ENCODE results near the gene TMEM134.

TMEM134 gene

DNA sequence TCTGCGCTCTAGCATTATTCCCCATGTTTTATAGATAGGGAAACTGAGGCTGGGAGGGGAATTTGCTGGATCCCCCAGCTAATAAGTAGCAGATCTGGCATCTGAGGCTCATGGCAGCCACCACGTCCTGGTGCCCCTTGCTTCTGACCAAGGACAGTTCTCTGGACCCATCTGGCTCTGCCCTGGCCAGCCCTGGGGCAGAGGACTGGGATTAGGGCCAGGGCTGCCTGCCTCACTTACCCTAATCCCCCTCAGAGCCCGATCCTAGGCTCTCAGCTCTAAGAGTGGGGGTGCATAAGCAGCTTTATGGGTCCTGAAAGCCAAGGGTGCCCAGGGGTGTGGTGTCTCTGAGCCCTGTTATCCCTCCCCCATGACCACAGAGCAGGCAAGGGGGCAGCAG lies 14.0 kb downstream of the TMEM134 start, which contains the start of gene CABP4:
Gene CABP4, plus strand, starts transcription at position 301 of the 400 bp plus-strand sequence. Its CDS starts 70 bp downstream, at position 371.
- no peak for DNase-seq

DNA sequence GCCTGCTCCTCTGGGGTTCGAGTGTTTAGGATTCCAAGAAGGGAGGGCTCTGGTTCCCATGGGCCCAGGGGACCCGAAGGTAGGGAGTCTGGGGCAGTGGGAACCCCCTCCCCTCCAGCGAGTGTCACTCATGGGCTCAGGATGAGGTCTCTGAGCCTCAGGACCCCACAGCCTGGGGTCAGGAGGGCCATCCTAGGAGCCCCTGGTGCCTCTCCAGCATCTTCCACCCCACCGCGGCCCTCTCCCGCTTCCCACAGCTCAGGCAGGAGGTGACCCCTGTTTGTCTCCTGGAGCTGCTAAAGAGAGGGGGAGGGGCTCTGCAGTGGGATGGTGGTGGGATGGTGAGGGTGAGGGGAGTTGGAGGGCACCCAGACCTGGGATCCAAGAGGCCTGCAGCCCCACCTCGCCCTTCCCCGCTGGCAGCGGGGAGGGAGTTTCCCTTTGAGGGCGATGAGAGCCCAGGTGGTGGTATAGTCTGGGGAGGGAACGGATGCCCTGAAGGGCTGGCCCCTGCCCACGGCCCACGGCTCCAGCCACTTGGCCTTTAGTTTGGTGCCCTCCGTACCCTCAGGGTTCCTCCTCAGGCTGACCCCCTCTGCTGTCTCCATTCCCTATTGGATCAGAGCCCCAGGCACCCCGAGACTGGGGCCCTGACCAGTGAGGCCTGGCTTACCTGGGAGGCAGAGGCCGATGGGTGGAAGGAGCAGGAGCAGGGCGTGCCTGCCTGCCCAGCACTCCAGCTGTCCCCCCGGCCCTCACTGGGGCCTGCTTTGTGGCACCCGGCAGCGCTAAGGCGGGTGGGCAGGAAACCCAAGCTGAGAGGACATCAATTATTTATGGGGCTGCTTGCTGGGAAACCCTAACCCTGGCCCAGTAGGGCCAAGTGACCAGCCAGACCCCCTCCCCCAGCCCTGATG lies 15.0 kb downstream of the TMEM134 start:
- DNase-seq: no peak

DNA sequence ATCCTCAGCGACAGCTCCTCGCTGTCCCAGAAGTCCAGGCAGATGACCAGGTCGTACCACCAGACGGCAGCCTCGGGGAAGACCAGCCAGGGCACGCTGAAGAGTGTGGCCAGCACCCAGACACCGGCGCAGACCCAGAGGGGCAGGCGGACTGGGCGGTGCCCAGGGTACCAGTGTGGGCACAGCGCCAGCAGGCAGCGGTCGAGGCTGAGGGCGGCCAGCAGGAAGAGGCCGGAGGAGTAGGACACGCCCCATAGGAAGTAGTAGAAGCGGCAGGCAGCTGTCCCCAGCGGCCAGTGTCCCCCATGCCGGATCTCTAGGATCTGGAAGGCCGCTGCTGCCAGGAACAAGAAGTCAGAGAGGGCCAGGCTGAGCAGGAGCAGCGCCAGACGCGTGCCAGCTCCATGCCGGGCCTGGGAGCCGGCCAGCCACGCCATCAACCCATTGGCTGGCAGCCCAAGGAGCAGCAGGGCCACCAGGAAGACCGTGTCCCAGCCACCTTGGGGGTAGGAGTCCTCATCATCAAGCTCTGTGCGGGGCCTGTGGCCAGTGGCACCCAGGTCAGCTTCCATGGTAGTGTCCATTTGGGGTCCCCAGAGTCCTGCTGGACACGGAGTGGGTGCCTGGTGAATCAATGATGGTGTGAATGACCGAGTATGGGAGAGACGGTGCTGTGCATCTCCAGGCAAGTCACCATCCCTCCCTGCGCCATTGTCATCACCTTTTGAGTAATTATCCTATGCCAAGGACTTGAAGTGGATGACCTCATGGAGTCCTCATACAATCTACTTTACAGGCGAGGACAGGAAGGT lies 16.7 kb downstream of the TMEM134 start, which contains the start of gene GPR152:
Gene GPR152, minus strand, starts transcription at position 589 of the 812 bp plus-strand sequence. Its CDS starts 5 bp downstream, at position 584.
- DNase-seq: no peak

DNA sequence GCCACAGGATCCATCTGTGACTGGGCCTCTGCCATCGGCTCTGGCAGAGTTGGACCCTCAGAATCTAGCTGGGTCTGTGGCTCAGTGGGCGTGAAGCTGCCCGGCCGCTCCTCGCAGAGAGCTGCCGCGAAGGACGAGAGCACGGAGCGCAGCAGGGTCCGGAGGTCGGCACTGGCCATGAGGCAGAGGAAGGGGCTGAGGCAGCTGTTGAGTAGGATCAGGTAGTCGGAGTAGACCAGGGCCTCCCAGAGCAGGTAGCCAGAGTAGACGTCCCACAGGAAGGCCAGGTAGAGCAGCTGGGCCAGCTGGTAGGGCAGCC lies 17.4 kb downstream of the TMEM134 start:
- no peak for DNase-seq

DNA sequence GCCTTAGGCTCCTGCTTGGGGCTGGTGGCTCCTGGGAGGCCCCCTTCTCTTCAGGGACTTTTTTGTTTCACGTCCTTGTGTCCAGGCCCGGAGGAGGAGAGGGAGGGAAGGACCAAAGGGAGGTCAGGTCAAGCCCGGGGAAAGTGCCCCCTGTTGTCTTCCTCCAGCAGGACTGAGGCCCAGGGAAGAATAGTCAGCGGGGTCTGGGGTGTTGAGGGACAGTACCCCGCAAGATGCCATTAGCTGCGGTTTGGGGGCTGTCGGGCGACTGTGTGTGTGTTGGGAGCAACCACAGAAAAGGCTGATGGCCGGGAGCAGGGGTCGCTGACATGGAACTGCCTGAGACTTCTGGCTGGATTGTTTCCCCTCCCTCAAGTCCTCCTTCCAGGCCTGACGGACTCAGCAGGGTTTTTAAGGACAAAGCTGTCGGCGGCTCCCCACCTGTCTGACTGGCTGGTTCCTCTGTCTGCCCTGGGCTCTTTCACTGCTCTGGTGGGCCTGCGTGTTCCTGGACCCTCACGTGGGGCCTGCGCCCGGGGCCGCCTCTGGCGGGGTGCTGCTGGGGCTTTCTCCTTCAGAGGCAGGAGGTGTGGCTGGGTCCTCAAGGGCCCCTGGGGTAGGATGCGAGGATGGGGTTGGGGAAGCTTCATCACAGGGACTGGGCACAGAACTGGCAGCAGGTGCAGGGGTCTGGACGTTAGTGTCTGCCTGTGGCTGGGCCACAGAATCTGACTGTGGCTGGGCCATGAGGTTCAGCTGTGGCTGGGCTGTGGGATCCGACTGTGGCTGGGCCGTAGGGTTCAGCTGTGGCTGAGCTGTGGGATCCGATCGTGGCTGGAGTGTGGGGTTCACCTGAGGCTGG lies 18.0 kb downstream of the TMEM134 start:
- no peak for DNase-seq

DNA sequence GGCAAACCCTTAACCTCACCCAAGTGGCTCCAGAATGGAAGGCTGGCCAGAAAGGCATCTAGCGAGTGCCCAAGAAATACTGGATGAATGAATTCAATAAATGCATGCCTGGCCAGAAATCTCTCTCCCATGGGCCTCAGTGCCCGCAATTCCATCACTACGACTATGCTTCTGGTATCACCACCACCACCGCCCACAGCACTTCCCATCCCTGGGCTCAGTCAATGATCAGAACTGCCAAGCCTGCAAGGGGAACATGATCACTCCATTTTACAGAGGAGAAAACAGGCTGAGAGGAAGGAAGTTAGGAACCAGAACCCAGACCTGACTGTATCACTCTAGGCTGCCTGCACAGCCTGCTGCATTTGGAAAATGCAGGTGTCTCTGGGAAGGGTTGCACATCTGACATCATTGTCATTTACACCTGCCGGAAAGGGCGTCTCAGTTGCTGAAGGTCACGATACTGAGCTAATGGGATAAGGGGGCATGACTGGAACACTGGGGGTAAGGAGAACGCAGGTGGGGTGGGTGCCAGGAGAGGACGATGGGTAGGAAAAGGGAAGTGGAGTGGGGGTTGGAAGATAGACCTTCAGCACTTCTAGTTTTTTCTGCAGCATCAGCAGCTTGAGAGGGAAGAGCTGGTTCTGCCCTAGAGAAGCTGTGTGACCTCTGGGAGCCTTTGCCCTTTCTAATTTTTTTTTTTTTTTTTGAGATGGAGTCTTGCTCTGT lies 19.8 kb downstream of the TMEM134 start:
- no peak for DNase-seq

DNA sequence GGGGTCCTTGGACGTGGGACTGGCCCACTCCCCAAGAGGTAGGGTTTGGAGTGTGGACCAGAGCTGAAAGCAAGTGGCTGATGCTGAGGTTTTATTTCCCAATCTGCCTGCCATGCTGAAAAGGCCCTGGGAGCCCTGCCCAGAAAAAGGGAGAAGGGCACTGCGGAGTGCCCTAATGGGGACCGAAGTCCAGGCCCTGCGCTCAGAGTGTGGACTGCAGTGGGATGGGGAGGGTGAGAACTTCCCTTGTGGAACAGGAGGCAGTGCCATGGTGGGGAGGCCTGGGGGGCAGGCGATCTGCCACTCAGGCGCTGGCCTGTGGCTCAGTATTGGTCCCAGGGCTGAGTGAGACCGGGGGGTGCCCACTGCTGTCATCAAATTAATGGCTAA lies 20.8 kb downstream of the TMEM134 start:
- no peak for DNase-seq

DNA sequence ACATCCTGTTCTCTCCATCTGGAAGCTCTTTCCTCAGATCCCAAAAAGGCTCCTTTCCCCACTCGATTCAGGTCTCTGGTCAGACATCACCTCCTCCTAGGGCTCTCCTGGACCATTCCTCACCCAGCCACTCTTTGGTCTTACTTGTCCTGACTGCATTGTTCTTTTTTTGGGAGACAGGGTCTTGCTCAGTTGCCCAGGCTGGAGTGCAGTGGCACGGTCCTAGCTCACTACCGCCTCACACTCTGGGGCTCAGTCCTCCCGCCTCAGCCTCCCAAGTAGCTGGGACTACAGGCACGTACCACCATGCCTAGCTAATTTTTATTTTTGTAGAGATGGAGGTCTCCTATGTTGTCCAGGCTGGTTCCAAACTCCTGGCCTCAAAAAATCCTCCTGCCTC lies 23.5 kb downstream of the TMEM134 start:
- no peak for DNase-seq

DNA sequence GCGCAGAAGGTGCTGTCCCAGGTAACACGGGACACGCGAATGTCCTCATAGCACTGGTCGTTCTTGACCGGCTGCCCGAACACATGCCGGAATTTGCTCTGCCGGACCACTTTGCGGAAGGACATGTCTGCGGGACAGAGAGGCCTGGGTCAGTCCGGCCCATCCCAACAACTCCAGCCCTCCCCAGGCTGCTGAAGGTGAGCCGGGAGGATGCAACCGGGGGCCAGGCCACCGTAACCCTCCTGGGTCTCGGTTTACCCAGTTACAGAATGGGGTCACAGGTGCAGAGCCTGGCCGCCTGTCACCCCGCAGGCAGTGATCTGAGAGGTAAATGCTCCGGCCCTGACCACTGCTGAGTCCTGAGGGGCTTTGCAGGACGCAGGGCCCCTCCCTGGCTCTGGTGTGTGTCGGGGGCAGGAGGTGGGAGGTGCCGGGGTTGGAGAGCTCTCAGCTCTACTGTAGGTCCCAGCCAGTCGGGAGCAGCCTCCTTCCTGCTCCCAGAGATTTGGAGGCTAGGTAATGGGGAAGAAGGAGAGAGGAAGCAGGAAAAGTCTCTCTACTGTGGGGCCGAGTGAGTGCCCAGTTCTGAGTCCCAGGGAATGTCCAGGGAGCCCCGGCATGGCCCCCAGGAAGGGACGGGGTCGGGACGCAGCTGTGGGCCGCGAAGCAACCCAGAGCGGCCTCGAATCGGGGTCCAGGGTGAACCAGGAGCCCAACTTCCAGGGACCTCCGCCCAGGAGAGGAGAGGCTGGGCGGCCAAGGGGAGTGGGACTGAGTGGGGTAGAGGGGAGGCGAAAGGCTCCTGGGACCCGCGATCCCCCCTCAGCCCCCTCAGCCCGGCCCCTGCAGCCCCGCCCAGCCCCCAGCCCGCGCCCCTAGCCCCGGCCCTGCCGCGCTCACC lies 26.3 kb downstream of the TMEM134 start:
- no peak for DNase-seq

DNA sequence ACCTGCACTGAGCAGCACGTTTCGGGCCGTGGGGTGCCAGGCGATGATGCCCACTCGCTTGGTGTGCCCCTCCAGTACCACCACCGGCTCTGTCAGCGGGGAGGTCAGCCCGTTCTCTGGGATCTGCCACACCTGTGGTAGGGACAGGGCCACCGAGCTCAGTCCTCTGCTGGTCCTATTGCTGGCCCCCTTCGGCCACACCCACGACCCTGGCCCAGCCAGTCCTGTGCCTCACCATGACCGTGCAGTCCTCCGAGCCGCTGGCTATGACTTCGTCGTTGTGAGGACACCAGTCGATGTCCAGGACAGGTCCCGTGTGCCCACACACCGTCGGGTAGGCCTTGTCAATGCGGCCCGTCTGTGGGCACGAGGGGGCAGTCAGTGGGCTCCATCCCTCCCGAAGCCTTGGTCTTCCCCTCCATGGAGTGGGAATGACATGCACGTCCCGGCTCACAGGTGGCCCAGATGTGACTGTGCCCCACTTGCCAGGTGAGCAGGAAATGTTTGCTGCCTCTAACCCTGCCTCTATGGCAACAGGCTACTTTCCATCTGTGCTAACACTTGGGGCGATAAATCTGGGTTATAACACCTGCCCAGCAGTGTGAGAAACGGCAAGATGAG lies 27.2 kb downstream of the TMEM134 start:
- no peak for DNase-seq

DNA sequence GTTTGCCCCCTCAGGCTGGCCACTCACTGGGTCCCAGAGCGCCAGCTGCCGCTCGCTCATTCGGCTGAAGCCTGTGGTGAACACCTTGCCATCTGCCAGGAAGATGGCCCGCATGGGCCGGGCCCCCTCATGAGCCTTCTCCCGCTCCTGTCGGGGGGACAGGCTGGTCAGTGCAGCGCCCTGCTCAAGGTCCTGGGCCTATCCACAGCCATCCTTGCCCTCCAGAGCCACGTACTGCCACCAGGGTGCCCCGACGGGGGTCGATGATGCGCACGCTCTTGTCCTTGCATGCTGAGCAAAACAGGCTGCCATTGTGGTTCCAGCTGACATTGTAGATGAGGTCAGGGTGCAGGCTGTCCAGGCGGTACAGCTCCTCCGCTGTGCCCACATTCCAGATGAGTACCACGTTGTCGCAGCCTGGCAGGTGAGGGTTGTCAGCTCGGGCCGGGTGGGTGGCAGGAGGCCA lies 27.9 kb downstream of the TMEM134 start:
- DNase-seq: no peak

DNA sequence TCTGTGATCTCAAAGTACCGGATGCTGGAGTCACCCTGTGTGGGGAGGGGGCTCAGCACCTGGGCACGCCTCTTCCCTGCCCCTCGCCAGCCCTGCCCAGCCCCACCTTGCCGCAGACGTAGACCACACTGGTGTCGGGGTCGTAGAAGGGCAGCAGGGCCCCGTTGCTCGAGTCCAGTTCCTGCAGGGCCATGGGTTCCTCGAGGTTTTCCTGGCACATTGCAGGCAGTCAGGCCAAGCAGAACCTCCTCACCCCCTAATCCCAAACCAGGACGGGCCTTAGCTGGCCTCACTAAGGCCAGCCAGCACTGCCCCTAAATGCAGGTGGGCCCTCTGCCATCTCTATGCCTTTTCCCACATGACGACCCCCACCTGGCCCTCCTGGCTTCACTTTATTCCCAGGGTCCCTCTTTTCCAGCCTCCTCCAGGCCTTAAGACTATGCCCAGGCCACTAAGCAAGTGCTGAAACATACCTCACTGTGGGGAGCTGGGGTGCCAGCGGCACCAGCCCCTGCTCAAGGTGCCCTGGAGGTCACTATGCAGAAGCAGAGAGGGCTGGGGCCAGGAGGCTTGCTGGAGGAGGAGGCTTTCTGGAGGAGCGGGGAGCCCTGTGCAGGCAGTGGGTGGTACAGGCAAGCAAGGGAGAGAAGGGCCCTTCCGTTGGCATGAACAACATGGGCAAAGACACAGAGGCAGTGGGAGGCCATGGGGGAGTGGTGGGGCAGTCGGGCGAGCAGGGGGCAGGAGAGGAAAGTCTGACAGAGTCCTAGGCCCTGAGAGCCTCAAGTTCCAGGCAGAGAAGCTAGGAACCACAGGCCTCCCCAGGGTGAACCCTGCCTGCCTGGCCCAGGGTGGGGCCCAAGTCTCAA lies 28.6 kb downstream of the TMEM134 start:
- DNase-seq: no peak

DNA sequence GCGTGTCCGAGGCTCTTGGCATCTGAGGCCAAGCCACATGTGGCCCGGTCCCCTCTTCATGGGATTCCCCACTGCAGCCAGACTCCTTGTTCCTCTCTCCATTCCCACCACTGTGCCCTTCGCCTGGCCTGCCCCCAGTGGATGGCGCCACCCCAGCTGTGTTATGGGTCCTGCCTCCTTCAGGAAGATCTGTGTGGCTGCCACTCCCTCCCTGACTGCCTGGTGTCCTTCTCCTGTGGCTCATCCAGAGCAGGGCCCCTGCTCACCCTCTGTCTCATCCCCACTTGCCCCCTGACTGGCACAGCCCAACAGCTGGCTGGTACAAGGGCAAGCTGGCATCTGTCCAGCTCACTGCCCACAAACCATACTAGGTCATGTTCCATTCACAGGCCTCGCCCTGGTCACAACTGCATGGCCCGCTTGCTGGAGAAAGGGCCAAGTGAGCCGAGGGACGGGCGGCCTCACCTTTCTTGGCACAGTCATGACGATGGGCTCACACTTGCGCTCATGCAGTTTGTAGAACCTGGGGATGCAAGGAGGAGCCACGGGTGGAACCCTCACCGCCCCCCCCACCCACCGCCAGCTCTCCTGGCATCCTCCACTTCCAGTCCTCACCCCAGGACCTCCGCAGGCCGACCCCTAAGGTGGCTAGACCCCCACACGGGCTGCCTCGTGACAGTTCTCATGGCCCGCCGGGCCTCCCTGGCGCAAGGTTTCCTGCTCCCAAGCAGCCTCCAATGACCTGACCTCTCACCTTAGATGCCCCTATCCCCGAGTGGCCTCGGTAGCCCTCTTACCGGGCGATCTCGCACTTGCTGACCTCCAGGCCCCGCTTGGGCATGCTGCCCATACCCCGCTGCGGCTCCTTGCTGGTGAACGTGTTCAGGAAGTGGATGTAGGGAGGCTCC lies 29.5 kb downstream of the TMEM134 start:
- DNase-seq: peak; percentile 37

DNA sequence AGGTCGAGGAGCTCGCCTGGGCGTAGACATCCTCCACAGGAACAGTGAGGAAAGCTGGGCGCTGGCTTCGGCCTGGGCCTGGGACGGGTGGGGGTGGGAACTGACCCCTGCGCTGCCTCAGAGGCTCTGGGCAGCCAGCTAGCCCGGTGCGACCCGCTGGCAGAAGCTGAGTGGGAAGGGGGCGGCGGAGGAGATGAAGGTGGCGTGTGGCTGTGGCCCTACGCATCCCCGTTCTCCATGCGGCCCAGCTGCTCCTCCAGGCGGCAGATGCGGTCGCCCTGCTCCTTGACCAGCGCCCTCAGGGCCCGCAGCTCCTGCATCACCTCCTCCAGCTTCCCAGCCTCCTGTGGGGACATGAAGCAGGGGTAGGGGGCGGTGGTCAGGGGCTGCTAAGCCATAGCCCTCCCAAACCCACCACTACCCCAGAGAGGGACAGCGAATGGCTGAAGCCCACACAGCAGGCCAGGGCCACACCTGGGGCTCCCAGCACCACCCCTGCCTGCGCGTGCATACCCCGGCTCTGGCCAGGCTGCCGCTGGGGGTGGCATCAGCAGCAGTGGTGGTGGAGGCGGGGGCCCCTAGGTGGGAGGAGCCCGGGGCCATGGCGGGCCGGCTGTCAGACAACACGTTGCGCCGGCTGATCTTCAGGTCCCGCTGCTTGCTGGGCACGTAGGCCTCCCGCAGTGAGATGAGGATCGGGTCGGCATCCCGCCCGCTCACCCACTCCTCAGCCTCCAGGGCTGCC lies 30.7 kb downstream of the TMEM134 start:
- DNase-seq: peak; percentile 79

DNA sequence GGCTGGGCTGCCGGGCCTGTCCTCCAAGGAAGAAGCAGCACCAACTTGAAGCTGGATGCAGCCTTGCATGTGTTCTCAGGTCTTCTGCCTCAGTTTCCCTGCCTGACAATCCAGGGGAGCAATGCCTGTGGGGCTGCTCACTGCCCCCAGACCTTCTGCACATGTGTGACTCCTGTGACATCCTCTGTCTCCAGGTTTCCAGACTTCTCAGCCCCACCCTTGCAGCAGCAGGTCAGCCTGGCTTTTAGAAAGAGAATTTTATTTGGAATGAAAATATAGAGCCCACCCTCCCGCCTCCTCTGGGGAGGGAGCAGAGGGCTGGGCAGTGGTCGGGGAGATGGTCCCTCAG lies 31.3 kb downstream of the TMEM134 start:
- no peak for DNase-seq

DNA sequence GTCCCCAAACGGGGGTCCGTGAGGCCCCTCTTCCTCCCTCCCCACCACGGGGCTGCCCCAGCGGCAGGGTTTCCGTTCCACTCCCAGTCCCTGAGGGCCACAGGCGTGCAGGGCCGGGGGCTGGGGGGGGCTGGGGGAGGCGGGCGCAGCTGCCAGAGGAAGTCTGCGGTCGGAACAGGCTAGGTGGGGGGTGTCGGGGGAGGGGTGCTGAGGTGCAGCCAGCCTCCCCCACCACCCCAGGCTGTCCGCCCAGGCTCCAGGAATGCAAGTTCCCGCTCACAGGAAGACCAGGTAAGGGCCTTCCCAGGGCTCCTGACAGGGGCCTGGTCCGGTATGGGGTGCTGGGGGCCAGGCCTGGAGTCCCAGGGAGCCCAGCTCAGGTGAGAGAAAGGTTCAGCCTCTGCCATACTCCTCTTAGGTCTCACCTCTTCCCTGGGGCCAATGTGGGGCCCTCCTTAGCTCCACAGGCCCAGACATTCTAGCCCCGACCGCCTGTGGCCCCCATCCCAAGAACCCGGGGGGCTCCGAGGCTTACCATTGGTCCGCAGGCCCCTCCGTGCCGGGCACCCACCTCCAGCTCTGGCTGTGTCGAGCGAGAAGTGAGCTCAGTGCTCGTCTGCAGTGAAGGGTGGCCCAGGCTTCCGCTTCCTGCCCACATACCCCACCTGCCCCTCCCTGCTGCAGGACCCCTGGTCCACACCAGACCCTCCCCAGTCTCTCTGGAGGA lies 31.8 kb downstream of the TMEM134 start, which contains the start of gene PTPRCAP:
Gene PTPRCAP, minus strand, starts transcription at position 601 of the 727 bp plus-strand sequence. Its CDS starts 63 bp downstream, at position 538.
- DNase-seq: peak; percentile 65

Measured in stimulated activated CD4-positive, alpha-beta T cell treated with anti-CD3 and anti-CD28 coated beads, Interleukin-4, amount 100 ng/mL, for 24 hours (primary cell).